ENCODE results near the gene GLO1. TPM values are rescaled to one million over a fixed set of nuclear protein-coding genes. Genes with fewer than 3 reads are reported as not detected.

Gene GLO1
- total RNA-seq, 1 experiment from 2014 or later: 188 TPM

DNA sequence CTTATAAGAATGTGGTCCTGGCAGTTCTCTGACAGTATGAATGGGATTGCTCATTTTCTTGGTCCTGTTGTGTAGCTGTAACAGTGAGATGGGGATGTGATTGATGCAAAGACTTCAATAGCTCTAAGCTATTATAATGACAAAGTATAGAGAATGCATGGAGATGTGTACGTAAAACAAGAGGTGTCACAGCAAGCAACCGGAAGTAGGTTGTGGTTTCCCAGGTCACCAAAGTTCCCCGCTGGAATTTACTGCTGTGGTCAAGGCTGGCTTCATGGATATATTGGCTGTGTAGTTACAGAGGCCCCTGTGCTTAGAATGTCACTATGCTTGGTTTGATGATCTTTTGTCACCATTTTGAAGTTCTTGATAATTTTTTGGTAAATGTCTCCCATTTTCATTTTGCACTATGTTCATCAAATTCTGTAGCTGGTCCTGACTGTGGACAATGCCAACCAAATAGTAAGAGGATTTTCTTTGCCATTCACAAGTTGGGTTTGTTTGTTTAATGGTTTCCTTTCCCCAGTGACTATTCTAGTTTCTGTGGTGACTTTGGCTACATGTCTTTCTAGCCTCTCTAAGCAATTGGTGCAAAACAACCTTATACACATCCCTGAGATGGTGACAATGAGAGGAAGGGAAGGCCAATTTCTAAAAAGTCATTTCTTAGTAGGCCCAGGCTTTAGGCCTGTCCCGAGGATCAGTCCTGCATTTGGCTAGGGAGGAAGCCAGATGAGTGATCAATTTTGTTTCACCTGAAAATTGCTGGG is 22.7 kb upstream of the GLO1 start:
- Histone ChIP-seq H3K9ac (ENCODE audit: extremely low read depth, insufficient read length, low read length) (no peak overlapping the region), H3K27me3 (ENCODE audit: insufficient read depth, low read length) (no peaks in the 10 kb centered on the region), H3K4me1 (ENCODE audit: insufficient read depth, low read length) (no peaks in the 10 kb centered on the region), H2BK20ac (ENCODE audit: low read depth, low read length, poor library complexity, severe bottlenecking) (no peak overlapping the region), H3K14ac (ENCODE audit: insufficient read depth, low read length) (no peak overlapping the region), H2BK15ac (ENCODE audit: low read depth, low read length) (no peak overlapping the region), H4K8ac (replicated peaks; ENCODE audit: insufficient read length, low read depth, low read length) (no peak overlapping the region), H3K79me1 (ENCODE audit: insufficient read depth, low read depth, low read length, poor library complexity, severe bottlenecking) (no peaks in the 10 kb centered on the region), H2AFZ (ENCODE audit: low read length) (no peak overlapping the region), H3K27ac (ENCODE audit: insufficient read length, low read depth, low read length) (no peak overlapping the region), H2BK120ac (ENCODE audit: low read depth, low read length, poor library complexity, severe bottlenecking) (no peak overlapping the region), H3K23ac (ENCODE audit: insufficient read length, low read depth, low read length) (no peak overlapping the region), H2AK5ac (ENCODE audit: insufficient read length, low read length) (no peak overlapping the region), H2BK12ac (ENCODE audit: insufficient read length, low read depth, low read length) (no peak overlapping the region), H3K9me3 (ENCODE audit: control insufficient read depth, low read depth, low read length) (no peaks in the 10 kb centered on the region), H3K23me2 (ENCODE audit: insufficient read length, low read depth, low read length, poor library complexity, severe bottlenecking) (no peaks in the 10 kb centered on the region), H3K79me2 (ENCODE audit: insufficient read depth, low read length) (no peaks in the 10 kb centered on the region), H3T11ph (ENCODE audit: low read length) (no peak overlapping the region), H2BK5ac (ENCODE audit: insufficient read length, low read length) (no peak overlapping the region), H4K91ac (ENCODE audit: insufficient read length, low read depth, low read length) (no peak overlapping the region), H3K56ac (ENCODE audit: insufficient read length, low read depth, low read length) (no peak overlapping the region), H4K20me1 (ENCODE audit: control insufficient read depth, insufficient read depth, insufficient read length) (no peaks in the 10 kb centered on the region), H3K4me2 (ENCODE audit: insufficient read depth, insufficient read length, low read length) (no peak overlapping the region), H3K4ac (ENCODE audit: low read depth, low read length) (no peak overlapping the region), H3K18ac (ENCODE audit: insufficient read length, low read depth, low read length) (no peak overlapping the region), H4K5ac (ENCODE audit: insufficient read length, low read depth, low read length) (no peak overlapping the region)
- TF ChIP-seq, protein P1, sequence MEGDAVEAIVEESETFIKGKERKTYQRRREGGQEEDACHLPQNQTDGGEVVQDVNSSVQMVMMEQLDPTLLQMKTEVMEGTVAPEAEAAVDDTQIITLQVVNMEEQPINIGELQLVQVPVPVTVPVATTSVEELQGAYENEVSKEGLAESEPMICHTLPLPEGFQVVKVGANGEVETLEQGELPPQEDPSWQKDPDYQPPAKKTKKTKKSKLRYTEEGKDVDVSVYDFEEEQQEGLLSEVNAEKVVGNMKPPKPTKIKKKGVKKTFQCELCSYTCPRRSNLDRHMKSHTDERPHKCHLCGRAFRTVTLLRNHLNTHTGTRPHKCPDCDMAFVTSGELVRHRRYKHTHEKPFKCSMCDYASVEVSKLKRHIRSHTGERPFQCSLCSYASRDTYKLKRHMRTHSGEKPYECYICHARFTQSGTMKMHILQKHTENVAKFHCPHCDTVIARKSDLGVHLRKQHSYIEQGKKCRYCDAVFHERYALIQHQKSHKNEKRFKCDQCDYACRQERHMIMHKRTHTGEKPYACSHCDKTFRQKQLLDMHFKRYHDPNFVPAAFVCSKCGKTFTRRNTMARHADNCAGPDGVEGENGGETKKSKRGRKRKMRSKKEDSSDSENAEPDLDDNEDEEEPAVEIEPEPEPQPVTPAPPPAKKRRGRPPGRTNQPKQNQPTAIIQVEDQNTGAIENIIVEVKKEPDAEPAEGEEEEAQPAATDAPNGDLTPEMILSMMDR (conservative IDR thresholded peaks at IDR 0.05): no peak
- DNase-seq: no peak
- H3K27me3 Mint-ChIP-seq (ENCODE audit: low read depth): no peaks in the 10 kb centered on the region; the same call in 1 of the 2 replicates
- H3K4me3 Mint-ChIP-seq: no peak overlapping the region
- WGBS (ENCODE audit: extremely low coverage, insufficient read length, low lambda C conversion rate): no CpG with 5 or more reads among the region's 4 CpGs
- H3K27ac Mint-ChIP-seq: no peak overlapping the region
- peaks cover 2 to 3% of the 10 kb centered on the region in 2 experiments; a peak in 1 of 4 replicates for H3K4me1 Mint-ChIP-seq
- peaks cover 0 to 3% of the 10 kb centered on the region in 2 experiments; a peak in 4 of 5 replicates for H3K9me3 Mint-ChIP-seq
- H3K36me3 Mint-ChIP-seq (ENCODE audit: insufficient read depth in 1 of 3, low read depth in 3 of 3): peaks cover 0 to 4% (median 0%) of the 10 kb centered on the region in 3 experiments; a peak in 2 of 7 replicates
